SK-N-MC (cell line): ENCODE measurements around the gene SOX6.

ENCODE experiments used
- EZH2 ChIP-seq: fragments of 200-600 bp; sonication (generic); IDR thresholded peaks from one replicate; pipeline ENCODE4 v1.6.1; 2017; ENCODE audit warnings: antibody characterized with exemption
- POLR2AphosphoS5 ChIP-seq: IDR thresholded peaks from 2 replicates; pipeline ENCODE4 v1.6.1; 2012; ENCODE audit warnings: mild to moderate bottlenecking, low read depth, low read length, borderline replicate concordance

GRCh38 chr11:16169541-16169940 is 186.8 kb downstream of the SOX6 start:
- TF ChIP-seq POLR2AphosphoS5 (no peak), EZH2 (no peak)
